Loucy (cell line): ENCODE measurements around the gene DNAI1.

Source experiments
- H2AFZ ChIP-seq: fragments of 200-600 bp; sonication (generic); 2 replicates; pipeline ENCODE4 v1.6.0; 2016; ENCODE audit warnings: antibody characterized with exemption, mild to moderate bottlenecking, low read length, moderate library complexity
- H3F3A ChIP-seq: fragments of 200-600 bp; 2 replicates; pipeline ENCODE4 v1.6.0; 2016; ENCODE audit warnings: antibody characterized with exemption, low read depth, mild to moderate bottlenecking
- H3K27me3 ChIP-seq: fragments of 200-600 bp; sonication (generic); 2 replicates; pipeline ENCODE4 v1.6.1; 2014; ENCODE audit warnings: low read length, mild to moderate bottlenecking; ENCODE audit not compliant: insufficient read depth, poor library complexity, severe bottlenecking
- H3K36me3 ChIP-seq: fragments of 200-600 bp; sonication (generic); 2 replicates; pipeline ENCODE4 v1.6.1; 2016; ENCODE audit warnings: low read length; ENCODE audit not compliant: insufficient read depth
- H3K4me1 ChIP-seq: fragments of 200-600 bp; sonication (generic); 2 replicates; pipeline ENCODE4 v1.5.1; 2014; ENCODE audit warnings: low read length, mild to moderate bottlenecking; ENCODE audit not compliant: insufficient read depth, poor library complexity, severe bottlenecking
- H3K4me2 ChIP-seq: fragments of 200-600 bp; sonication (generic); 2 replicates; pipeline ENCODE4 v1.6.0; 2014; ENCODE audit warnings: antibody characterized with exemption, low read length, low read depth, mild to moderate bottlenecking; ENCODE audit not compliant: poor library complexity, severe bottlenecking
- H3K4me3 ChIP-seq: fragments of 200-600 bp; sonication (generic); 2 replicates; pipeline ENCODE4 v1.5.1; 2014; ENCODE audit warnings: low read length, mild to moderate bottlenecking, mixed read lengths; ENCODE audit not compliant: poor library complexity, severe bottlenecking
- H3K79me2 ChIP-seq: fragments of 200-600 bp; sonication (generic); 2 replicates; pipeline ENCODE4 v1.6.1; 2014; ENCODE audit warnings: low read length; ENCODE audit not compliant: insufficient read depth
- H3K9ac ChIP-seq: fragments of 200-600 bp; sonication (generic); 2 replicates; pipeline ENCODE4 v1.6.0; 2014; ENCODE audit warnings: mild to moderate bottlenecking, low read depth, low read length, moderate library complexity; ENCODE audit not compliant: poor library complexity, severe bottlenecking
- H3K9me2 ChIP-seq: fragments of 200-600 bp; sonication (generic); replicated peaks from 2 replicates; pipeline ENCODE4 v1.6.1; 2016; ENCODE audit warnings: low read depth, low read length, mixed read lengths
- H3K9me3 ChIP-seq: fragments of 200-600 bp; sonication (generic); 2 replicates; pipeline ENCODE4 v1.6.1; 2014; ENCODE audit warnings: mild to moderate bottlenecking, antibody characterized with exemption, low read length, low read depth; ENCODE audit not compliant: insufficient read depth
- H4K20me1 ChIP-seq: fragments of 200-600 bp; sonication (generic); 2 replicates; pipeline ENCODE4 v1.6.0; 2014; ENCODE audit warnings: antibody characterized with exemption, low read length, mild to moderate bottlenecking; ENCODE audit not compliant: insufficient read depth, poor library complexity, severe bottlenecking
- EZH2phosphoT487 ChIP-seq: fragments of 200-600 bp; IDR thresholded peaks from 2 replicates; pipeline ENCODE4 v1.6.1; 2018; ENCODE audit warnings: antibody characterized with exemption, mild to moderate bottlenecking, moderate library complexity, borderline replicate concordance
- TF ChIP-seq, protein P1 (sequence below): fragments of 200-600 bp; sonication (generic); conservative IDR thresholded peaks from 2 replicates; pipeline ENCODE4 v1.5.1; 2014; ENCODE audit warnings: mild to moderate bottlenecking, antibody characterized with exemption, low read length

The DNAI1 gene

DNA sequence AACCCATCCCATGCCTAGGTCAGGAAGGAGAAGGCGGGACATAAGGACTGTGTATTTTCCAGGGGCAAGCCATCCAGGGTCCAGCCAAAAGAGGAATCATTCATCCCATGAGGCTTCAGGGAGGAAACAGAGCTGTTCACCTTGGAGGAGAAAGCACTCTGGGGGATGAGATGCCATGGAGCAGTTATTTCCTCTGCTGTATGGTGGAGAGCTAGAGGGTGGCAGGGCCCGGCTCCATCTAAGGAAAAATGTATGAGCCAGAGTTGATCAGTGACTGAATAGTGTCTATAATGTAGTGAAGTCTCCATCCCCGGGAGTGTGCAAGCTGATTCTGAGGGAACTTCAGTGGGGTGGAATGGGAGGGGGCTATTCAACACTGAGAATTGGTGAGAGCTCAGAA, 56.2 kb downstream of the DNAI1 start:
- Histone ChIP-seq H2AFZ (no peak overlapping the region), H3K9me2 (no peaks in the 10 kb centered on the region), H3K79me2 (no peaks in the 10 kb centered on the region), H3K27me3 (no peaks in the 10 kb centered on the region), H3K9ac (no peak overlapping the region), H3K36me3 (no peaks in the 10 kb centered on the region), H3F3A (no peaks in the 10 kb centered on the region), H3K9me3 (no peaks in the 10 kb centered on the region), H3K4me3 (no peak overlapping the region), H3K4me1 (no peaks in the 10 kb centered on the region), H3K4me2 (no peak overlapping the region), H4K20me1 (no peaks in the 10 kb centered on the region)
- TF ChIP-seq, protein P1, sequence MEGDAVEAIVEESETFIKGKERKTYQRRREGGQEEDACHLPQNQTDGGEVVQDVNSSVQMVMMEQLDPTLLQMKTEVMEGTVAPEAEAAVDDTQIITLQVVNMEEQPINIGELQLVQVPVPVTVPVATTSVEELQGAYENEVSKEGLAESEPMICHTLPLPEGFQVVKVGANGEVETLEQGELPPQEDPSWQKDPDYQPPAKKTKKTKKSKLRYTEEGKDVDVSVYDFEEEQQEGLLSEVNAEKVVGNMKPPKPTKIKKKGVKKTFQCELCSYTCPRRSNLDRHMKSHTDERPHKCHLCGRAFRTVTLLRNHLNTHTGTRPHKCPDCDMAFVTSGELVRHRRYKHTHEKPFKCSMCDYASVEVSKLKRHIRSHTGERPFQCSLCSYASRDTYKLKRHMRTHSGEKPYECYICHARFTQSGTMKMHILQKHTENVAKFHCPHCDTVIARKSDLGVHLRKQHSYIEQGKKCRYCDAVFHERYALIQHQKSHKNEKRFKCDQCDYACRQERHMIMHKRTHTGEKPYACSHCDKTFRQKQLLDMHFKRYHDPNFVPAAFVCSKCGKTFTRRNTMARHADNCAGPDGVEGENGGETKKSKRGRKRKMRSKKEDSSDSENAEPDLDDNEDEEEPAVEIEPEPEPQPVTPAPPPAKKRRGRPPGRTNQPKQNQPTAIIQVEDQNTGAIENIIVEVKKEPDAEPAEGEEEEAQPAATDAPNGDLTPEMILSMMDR: no peak
- no peak for TF ChIP-seq EZH2phosphoT487

DNA sequence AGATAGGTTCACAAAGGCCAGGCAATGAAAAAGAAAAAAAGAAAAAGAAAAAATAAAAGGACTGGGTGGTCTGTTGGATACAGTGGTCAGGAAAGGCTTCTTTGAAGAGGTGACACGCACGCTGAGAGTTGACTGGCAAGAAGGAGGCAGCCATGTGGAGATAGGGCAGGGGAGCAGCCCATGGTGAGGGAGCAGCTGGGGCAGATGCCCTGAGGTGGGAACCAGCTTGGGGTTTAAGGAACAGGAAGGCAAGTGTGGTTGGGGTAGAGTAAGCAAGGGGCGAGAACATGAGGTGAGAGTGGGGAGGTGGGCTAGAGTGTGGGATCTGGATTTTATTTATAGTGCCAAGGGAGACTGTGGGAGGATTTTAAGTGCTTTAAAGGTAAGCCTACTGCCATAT, 57.4 kb downstream of the DNAI1 start:
- no peaks in the 10 kb centered on the region for H3K27me3 ChIP-seq
- no peak overlapping the region for H3K4me2 ChIP-seq
- H3K4me1 ChIP-seq: no peaks in the 10 kb centered on the region
- H4K20me1 ChIP-seq: no peaks in the 10 kb centered on the region
- H3K4me3 ChIP-seq: no peak overlapping the region
- H3K9me2 ChIP-seq: no peaks in the 10 kb centered on the region
- no peaks in the 10 kb centered on the region for H3K36me3 ChIP-seq
- H2AFZ ChIP-seq: no peak overlapping the region
- TF ChIP-seq, protein P1: no peak
- TF ChIP-seq EZH2phosphoT487: no peak
- H3K9ac ChIP-seq: no peak overlapping the region
- no peaks in the 10 kb centered on the region for H3K79me2 ChIP-seq
- H3F3A ChIP-seq: no peaks in the 10 kb centered on the region
- no peaks in the 10 kb centered on the region for H3K9me3 ChIP-seq

DNA sequence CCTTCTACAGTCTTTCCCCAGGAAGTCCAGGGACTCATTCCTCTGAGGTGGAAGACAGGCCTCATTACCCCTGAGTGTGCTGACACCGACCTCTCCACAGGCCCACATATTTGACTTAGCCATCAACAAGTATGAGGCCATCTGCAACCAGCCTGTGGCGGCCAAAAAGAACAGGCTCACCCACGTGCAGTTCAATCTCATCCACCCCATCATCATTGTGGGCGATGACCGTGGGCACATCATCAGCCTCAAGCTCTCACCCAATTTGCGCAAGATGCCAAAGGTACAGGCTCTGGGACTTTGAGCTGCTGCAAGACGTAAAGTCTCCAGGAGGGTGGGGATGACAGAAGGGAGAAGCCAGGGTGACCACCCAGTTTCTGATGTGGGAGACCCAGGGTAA, 58.6 kb downstream of the DNAI1 start:
- Histone ChIP-seq H3K9ac (no peak overlapping the region), H3F3A (no peaks in the 10 kb centered on the region), H3K9me3 (no peaks in the 10 kb centered on the region), H3K4me1 (no peaks in the 10 kb centered on the region), H2AFZ (no peak overlapping the region), H4K20me1 (no peaks in the 10 kb centered on the region), H3K36me3 (no peaks in the 10 kb centered on the region), H3K9me2 (no peaks in the 10 kb centered on the region), H3K27me3 (no peaks in the 10 kb centered on the region), H3K4me2 (no peak overlapping the region), H3K4me3 (no peak overlapping the region), H3K79me2 (no peaks in the 10 kb centered on the region)
- TF ChIP-seq, protein P1: no peak
- TF ChIP-seq EZH2phosphoT487: no peak
